Measurements from ENCODE around the gene IGF2R.

IGF2R gene

GRCh38 chr6:159974932-159975331, 6.0 kb downstream of the IGF2R start:
- no peak for DNase-seq (ENCODE audit: low spot score)

DNA sequence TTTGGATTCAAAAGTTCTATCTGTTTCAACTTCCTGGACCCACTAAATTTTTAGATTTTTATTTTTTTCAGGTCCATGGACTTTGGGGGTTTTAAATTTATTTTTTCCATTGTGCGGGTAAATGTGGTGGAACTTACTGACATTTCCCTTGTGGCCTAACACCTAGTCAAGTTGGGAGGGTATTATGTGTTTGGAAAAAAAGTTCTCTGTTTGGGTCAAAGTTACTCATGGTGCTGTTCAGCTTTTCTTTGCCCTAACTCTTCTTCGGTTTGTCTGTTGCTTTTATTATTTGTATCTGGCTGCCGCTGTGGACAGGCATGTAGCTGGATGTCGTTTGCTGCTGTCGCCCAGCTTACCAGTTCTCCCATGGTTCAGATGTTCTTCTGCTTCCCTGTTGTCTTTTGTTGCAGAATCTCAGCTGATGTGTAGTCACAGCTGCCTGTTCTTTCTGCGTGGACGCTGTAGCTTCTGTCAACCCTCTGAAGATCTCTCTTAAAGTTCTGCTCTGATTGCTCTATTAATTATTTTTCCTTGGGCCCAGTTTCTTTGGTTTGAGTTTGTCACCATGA, 7.9 kb downstream of the IGF2R start:
- DNase-seq (ENCODE audit: low spot score): no peak

DNA sequence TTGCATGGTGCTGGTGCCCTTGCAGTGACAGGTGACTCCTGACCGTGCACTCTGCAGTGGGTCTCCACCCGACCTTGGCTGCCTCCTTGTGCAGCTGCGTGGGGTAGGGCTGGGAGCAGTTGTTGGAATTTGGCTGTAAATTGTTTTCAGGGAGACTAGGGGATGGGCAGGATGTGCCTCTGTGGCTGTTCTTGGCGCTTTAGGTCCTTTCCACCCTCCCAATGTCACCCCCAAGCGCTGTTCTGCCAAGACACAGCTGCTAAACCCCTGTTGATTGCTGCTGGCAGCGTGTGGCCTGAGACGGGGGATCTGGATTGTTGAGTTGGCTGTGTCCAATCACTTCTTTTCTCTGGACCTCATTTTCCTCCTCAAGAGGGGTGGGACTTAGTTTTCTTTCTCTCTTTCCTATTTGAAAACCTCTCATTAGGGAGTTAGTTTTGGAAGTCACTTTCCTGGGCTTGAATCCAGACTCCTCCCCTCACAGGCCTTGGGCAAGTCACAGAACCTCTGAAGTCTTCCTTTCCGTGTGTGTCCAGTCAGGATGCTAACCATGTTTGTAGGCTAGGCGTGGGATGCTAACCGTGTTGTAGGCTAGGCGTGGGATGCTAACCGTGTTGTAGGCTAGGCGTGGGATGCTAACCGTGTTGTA, 8.5 kb downstream of the IGF2R start:
- peak; percentile 63 for DNase-seq (ENCODE audit: low spot score)

DNA sequence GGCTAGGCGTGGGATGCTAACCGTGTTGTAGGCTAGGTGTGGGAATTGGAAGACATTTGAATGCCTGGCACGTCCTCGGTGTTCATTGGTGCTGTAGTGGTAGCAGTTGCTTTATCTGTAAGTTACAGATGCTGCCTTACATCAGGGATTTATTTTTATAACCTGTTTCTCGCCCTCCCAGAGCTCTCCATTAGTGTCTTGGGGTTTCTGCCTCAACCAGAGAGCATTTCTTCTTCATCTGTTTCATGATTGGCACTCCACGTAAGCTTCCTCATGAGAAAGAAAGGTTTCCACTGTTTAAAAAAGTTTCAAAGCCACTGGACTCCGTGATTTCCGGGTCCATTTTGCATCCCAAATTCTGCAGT, 9.0 kb downstream of the IGF2R start:
- no peak for DNase-seq (ENCODE audit: low spot score)

GRCh38 chr6:159978291-159979135, 9.6 kb downstream of the IGF2R start:
- DNase-seq (ENCODE audit: low spot score): no peak

DNA sequence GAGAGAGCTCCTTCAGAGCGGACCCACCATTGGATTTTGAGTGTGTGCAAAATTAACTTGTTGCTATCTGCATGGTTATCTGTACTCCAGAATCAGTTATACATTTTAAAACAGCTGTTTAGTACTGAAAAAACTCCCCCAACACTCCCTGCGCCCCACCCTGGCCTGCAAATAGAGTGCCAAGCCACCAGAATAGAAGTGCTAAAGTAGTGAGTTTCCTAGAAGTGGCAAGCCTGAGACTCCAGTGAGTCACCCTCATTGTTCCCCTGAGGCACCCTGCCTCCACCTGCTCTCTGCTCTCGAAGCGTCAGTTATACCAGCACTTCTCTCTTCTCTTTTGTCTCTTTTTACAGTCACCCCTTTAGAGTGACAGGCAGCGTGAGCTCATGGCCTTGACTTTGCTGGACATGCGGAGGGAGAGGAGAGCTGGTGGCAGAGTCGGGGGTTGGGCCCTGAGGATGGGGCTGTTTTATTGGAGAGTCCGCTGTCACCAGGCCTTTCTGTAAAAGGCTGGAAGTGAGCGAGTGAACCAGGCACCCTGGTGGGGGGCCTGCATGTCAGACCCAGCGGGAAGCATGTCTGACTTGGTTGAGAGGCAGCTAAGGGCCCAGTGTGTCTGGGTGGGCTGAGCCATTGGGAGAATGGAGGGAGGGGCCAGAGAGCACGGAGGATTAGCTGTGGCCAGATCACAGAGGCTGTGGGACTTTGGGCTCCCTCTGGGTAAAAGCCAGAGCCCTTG, 10.4 kb downstream of the IGF2R start:
- DNase-seq (ENCODE audit: low spot score): peak; percentile 44

DNA sequence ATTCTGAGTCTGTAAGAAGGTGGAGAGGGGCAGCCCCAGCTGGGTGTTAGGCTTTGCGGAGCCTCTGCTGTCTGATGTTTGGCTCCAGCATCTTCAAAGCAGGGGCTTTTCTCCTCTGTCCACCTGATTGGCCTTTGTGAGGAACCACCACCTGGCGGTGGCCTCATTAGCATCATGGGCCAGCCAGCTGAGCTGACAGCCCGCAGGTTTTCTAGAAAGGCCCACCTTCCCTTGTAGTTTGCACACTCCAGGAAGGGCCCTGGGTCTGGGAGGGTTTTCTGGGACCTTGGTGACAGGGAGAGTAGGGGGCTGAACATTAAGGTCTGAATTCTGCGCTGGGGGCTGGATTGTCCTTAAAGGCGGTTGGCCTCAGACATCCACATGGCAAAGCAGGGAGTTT, 11.6 kb downstream of the IGF2R start:
- no peak for DNase-seq (ENCODE audit: low spot score)

- DNase-seq (ENCODE audit: low spot score): no peak
Observed at GRCh38 chr6:159981071-159981402, 12.2 kb downstream of the IGF2R start.

DNA sequence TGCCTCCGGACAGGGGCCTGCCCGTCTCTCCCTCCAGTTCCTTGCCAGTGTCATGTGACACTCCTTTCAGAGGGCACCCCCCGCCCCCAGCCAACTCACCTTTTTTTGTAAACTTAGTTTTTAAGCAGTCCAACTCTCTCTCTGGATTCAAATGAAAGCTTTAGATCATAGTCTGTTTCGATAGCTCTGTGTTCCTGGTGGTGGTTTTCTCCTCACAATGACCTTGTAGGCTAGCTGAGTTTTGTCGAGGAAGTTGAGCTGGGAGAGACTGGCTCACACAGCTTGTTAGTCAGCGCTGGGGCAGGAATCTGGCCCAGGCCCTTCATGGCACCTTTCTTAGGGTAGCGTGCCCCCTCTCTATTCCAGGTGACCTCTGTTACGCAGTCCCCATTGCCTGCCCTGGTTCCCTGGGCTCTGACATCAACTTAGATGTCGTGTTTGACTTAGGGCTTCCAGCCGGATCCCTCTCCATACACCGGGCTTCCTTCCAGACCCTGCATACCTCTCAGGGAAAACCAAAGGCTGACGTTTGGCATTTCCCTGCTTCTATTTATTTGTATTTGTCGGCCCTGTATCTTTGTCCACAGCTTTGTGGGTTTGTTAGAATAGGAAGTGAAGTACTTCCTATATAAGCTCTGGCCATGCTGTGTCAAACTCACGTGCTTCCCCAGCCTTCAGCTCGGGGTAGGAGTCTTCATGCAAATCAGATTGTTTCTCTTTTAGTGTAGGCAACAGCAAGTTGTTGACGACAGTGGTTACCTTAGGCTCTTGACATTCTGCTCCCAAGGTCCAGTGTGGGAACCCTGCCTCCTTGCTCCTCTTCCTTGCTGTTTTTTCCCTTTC, 12.7 kb downstream of the IGF2R start:
- DNase-seq (ENCODE audit: low spot score): peak; percentile 31

- no peak for DNase-seq (ENCODE audit: low spot score)
Observed at GRCh38 chr6:159982731-159983506, 14.0 kb downstream of the IGF2R start.

- peak; percentile 12 for DNase-seq (ENCODE audit: low spot score)
Observed at GRCh38 chr6:159983641-159984080, 14.8 kb downstream of the IGF2R start.

- DNase-seq (ENCODE audit: low spot score): no peak
Observed at GRCh38 chr6:159984268-159984786, 15.4 kb downstream of the IGF2R start.

DNA sequence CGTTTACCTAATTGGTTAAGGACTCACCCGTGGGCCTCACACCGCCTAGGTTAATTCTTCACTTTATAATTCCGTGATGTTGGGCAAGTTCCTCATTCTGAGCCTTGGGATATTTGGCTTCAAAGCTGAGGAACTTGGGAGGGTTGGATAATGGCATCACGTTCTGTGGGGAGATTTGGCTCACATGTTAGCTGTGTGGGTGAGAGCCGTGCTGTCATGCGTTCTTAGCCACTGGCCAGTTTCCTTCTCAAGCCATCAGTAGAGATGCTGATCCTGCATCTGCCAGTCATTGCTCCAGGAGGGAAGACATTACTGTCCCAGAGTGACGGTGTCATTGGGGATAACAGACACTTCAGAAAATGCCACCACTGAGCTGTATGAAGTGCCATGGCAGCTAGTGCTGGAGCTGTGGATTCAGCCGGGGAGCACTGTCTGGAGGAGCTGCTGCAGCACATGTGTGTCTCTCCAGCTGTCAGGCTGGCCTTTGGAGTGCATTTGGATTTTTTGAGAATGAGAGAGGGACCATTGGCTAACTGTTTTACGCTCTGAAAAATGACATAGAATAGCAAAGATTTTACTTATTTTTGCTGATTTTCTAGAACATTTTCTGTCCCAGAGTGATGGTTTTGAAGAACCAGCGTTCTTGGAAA, 16.5 kb downstream of the IGF2R start:
- DNase-seq (ENCODE audit: low spot score): peak; percentile 45

GRCh38 chr6:159988983-159989454, 20.1 kb downstream of the IGF2R start:
- DNase-seq (ENCODE audit: low spot score): no peak

GRCh38 chr6:159989492-159990480, 20.9 kb downstream of the IGF2R start:
- DNase-seq (ENCODE audit: low spot score): no peak

DNA sequence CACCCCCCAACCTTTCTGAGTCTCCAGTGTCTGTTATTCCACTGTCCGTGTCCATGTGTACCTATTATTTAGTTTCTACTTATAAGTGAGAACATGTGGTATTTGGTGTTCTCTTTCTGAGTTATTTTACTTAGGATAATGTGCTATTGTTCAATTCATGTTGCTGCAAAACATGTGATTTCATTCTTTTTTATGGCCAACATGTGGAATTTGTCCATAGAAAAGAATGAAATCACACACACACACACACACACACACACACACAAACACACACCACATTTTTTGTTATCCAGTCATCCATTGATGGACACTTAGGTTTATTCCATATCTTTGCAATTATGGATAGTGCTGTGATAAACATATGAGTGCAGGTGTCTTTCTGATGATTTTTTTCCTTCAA, 23.5 kb downstream of the IGF2R start:
- no peak for DNase-seq (ENCODE audit: low spot score)

- DNase-seq (ENCODE audit: low spot score): no peak
Observed at GRCh38 chr6:159995405-159995804, 26.5 kb downstream of the IGF2R start.

GRCh38 chr6:159996087-159996622, 27.3 kb downstream of the IGF2R start:
- no peak for DNase-seq (ENCODE audit: low spot score)

Measured in AG08395 (cell line).